Neural cell (in vitro differentiated cells): ENCODE results near the gene CUX1.

Source experiments
- CTCF ChIP-seq: fragments of 450-650 bp; IDR thresholded peaks from 2 replicates; pipeline ENCODE4 v1.5.1; 2014; ENCODE audit warnings: antibody characterized with exemption, mild to moderate bottlenecking, moderate library complexity; ENCODE audit not compliant: poor library complexity, severe bottlenecking
- POLR2AphosphoS5 ChIP-seq: IDR thresholded peaks from 2 replicates; pipeline ENCODE4 v1.6.1; 2012

GRCh38 chr7:102004229-102004628 is 186.8 kb downstream of the CUX1 start:
- TF ChIP-seq CTCF (no peak), POLR2AphosphoS5 (no peak)
